Stimulated activated CD4-positive, alpha-beta T cell treated with anti-CD3 and anti-CD28 coated beads, Interleukin-4, amount 100 ng/mL, for 4 hours (primary cell): ENCODE measurements around the gene C2CD4C.
"Not testable (repeated sequence)": the region's sequence is repeated elsewhere in the genome, so short reads cannot be mapped to it uniquely, and the experiment has no call there.

Experiments
- DNase-seq, 2 experiments: peaks; one replicate each; pipeline ENCODE4 v3.0.0-alpha.2; 2020

Gene C2CD4C

DNA sequence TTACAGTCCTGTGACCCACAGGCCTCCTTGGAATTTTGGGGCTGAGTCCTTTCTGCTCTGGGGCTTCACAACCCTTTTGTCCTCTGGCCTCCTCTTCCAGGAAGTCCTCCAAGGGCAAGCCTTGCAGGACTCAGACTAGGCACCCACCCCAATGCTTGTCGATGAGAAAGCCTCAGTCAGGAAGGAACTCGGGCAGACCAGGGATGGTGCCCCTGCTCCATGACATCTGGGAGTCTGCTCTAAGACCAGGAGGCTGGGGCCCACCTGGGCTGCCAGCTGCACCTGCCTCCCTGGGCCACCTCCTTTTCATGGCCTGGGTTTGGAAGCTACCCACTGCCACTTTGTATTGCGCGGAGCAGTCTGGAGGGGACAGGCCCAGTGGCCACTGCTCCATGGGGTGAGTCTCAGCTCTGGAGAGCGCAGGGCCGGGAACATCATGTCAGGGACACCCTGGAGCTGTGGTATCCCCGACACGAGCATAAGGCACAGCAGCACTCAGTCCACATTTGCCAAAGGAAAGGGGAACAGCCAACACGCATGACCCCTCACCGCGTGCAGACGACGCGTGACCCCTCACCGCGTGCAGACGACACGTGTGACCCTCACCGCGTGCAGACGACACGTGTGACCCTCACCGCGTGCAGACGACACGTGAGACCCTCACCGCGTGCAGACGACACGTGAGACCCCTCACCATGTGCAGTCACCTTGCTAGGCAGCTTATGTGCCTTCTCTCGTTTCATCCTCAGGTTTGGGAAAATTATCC, 10.8 kb downstream of the C2CD4C start:
- no peak for DNase-seq

DNA sequence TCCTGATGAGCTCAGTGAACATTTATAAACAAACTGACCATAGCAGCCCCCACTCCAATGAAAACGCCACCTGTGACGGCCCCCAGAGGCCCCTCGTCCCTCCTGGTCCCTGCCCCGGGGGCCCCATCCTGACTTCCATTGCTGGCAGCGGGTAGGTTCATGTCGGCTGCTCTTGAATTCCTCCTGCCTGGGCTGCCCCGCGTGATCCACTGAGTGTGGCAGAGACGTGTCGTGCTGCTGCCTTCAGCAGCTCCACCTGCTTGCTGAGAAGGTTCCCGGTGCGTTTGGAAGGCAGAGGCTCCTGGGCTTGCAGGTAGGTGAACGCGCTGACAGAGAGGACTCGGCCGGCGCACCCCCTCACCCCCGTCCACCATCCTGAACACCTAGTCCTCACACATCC, 11.6 kb downstream of the C2CD4C start:
- no peak for DNase-seq

DNA sequence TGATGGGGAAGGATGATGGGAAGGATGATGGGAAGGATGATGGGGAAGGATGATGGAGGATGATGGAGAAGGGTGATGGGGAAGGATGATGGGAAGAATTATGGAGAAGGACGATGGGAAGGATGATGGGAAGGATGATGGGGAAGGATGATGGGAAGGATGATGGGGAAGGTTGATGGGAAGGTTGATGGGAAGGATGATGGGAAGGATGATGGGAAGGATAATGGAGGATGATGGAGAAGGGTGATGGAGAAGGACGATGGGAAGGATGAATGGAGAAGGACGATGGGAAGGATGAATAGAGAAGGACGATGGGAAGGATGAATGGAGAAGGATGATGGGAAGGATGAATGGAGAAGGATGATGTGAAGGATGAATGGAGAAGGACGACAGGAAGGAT, 13.5 kb downstream of the C2CD4C start:
- no peak for DNase-seq

DNA sequence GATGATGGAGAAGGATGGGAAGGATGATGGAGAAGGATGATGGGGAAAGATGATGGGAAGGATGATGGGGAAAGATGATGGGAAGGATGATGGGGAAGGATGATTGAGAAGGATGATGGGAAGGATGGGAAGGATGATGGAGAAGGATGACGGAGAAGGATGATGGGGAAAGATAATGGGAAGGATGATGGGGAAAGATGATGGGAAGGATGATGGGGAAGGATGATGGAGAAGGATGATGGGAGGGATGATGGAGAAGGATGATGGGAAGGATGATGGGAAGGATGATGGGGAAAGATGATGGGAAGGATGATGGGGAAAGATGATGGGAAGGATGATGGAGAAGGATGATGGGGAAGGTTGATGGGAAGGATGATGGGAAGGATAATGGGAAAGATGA, 14.1 kb downstream of the C2CD4C start:
- DNase-seq: not testable (repeated sequence)

DNA sequence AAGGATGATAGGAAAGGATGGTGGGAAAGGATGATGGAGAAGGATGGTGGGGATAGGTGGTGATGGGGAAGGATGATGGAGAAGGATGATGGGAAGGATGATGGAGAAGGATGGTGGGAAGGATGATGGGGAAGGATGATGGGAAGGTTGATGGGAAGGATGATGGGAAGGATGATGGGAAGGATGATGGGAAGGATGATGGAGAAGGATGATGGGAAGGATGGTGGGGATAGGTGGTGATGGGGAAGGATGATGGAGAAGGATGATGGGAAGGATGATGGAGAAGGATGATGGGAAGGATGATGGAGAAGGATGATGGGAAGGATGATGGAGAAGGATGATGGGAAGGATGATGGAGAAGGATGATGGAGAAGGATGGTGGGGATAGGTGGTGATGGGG, 15.4 kb downstream of the C2CD4C start:
- not testable (repeated sequence) for DNase-seq

DNA sequence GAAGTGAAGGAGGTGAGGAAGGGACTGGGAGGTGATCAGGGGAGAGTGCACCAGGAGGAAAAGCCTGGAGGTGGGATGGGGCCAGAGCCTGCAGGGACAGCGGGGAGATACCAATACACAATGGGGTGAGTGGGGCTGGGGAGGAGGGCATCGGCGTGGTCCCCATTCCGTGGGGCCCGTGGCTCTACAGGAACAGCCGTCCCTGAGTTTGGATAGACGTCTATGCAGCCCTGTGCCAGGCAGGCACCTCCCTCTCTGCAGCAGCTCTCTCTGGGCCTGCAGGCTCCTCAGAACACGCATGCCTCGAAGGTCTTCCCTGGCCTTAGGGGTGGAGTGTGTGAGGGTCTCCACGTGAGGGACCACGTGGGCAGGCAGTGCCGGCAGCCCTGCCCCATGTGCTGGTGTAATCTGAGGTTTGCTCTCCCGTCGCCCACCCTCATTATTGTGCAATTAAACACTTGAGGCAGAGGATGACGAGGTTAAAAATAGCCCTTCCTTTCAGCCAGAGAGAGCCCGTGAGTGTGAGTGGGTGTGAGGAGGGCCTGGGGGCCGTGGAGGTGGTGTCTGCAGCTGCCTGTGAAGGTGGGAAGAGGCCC, 16.5 kb downstream of the C2CD4C start:
- DNase-seq: no peak

DNA sequence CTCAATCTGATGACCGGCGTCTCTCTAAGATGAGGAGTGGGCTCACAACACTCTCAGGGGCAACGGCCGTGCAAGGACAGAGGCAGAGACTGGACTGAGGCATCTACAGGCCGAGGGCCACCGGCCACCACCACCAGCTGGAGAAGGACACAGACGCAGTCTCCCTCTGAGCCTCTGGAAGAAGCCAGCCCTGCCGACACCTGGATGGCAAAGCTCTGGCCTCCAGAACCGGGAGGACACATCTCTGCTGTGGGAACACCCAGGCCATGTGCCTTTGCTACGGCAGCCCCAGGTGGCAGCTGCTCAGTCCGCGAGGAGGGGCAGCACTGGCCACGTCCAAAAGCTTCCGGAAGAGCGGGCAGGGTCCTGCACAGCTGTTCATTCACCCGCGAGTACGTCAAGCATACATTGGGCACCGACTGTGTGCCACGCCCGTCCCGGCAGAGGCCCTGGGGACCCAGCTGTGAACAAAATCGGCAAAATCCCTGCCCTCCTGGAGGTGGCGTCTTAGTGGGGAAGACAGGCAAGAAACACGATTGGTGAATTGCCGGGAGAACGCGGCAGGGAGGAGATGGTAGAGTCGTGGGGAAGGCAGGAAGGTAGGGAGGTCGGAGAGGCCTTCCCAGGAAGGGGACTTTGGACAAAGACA, 17.1 kb downstream of the C2CD4C start:
- DNase-seq: no peak

DNA sequence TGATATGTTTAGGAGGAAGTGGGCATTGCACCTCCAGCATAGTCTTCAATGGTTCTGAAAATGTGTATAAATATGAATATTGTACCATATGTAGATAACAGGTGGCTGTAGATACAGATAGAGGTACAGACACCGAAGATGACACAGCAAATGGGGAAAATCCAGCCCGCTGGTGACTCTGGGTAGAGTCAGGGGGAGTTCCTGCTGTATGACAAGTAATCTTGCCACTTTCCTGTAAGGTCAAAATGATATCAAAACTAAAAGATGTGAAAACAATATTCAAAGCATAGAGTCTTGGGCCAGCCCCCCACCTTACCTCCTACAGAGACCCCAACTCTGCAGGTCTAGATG, 17.8 kb downstream of the C2CD4C start:
- no peak for DNase-seq

DNA sequence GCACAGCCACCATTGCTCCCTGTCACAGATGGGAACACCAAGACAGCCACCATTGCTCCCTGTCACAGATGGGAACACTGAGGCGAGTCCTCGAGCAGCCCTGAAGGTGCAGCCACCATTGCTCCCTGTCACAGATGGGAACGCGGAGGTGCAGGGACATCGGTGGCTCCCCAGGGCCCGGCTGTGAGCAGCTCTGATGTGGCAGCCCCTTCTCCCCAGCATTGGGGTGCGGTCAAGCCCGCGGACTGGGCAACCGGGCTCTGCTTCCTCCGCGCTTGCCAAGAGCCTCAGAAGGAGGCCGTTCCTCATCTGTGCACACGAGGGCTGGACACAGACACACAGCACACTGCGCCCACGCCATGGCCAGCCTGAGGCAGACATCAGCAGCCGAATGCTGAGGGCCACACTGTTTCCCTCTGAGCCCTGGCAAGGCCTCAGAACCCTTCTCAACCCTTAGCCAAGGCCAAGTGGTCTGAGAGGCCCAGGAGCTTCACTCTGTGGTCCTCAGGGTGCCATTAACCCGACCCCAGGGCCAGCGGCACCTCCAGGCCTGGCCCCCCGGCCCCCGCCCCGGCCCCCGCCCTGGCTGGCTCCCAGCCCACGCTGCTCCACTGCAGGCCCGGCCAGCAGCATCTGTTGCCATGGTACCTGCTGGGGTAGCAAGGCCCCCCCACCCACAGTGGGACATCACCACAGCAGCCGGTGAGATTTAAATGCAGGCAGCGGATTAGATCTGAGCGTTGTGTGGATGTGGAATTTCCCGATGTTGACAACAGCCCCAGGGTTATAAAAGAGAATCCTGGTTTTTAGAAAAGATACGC, 18.4 kb downstream of the C2CD4C start:
- DNase-seq: no peak

DNA sequence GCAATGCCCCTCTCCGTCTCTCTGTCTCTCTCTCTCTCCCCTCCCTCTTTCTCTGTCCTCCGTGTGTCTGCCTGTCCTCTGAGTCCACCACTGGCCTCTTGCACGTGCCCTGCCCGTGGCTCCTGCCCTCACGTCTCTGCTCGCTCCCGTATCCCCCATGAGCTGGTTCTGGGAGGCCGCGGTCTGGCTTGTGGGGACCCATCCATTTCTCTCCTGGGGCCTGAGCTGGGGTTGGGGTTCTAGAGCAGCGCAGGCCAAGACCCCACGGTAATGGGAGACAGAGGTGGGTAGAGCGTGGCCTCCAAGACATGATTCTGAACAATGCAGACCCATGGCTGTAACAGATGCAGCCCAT, 19.0 kb downstream of the C2CD4C start:
- DNase-seq: no peak

DNA sequence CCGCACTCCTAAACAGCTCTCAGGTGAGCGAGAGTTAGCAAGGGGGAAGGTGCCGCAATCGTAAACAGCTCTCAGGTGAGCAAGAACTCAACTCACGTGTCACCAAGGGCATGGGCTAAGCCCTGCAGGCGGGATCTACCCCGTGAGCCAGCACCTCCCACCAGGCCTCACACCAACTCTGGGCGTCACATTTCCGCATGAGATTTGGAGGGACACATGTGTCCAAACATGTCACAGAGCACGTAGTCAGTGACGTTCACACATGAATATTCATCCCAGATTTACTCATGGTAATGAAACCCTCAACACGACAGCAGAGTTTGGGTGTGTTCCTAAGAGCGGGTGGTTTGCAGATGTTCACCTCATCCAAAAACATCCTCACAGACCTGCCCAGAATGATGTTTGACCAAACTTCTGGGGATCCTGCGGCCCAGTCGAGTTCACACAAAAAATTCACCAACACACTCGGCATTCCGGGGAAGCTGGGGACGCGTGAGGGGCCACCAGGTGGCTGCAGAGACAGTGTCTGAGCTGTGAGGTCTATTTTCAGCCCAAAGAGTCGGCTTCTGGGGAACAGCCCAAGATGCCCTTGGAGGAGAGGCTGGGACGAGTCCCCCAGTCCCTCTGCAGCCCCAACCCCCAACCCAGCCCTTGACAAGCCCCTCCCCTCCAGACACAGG, 19.6 kb downstream of the C2CD4C start:
- no peak for DNase-seq

DNA sequence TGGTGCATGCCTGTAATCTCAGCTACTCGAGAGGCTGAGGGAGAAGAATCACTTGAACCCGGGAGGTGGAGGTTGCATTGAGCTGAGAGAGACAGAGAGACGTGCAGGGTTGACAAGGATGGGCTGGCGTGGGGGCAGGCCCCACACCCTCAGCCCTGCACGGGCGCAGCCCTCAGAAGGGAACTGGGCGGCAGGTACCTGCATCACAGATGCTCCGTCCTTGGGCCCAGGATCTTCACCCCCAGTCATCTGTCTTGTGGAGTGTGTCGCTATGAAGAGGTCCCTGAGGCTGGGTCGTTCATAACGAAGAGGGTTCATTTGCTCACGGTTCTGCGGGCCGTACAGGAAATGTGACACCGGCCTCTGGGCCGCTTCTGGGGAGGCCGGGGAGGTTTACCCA, 20.3 kb downstream of the C2CD4C start:
- DNase-seq: no peak

DNA sequence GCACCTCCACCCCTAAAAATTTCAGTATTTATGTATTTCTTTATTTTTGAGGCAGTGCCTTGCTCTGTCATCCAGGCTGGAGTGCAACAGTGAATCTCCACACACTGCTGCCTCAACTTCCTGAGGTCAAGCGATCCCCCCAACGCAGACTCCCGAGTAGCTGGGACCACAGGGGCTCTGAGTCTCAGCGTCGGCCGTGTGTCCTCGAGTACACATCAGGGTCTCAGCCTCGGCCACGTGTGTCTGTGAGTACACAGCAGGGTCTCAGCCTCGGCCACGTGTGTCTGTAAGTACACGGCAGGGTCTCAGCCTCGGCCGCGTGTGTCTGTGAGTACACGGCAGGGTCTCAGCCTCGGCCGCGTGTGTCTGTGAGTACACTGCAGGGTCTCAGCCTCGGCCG, 21.2 kb downstream of the C2CD4C start:
- no peak for DNase-seq

DNA sequence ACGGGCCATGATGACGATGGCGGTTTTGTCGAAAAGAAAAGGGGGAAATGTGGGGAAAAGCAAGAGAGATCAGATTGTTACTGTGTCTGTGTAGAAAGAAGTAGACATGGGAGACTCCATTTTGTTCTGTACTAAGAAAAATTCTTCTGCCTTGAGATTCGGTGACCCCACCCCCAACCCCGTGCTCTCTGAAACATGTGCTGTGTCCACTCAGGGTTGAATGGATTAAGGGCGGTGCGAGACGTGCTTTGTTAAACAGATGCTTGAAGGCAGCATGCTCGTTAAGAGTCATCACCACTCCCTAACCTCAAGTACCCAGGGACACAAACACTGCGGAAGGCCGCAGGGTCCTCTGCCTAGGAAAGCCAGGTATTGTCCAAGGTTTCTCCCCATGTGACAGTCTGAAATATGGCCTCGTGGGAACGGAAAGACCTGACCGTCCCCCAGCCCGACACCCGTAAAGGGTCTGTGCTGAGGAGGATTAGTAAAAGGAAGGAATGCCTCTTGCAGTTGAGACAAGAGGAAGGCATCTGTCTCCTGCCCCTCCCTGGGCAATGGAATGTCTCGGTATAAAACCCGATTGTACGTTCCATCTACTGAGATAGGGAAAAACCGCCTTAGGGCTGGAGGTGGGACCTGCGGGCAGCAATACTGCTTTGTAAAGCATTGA, 22.2 kb downstream of the C2CD4C start:
- not testable (repeated sequence) for DNase-seq

DNA sequence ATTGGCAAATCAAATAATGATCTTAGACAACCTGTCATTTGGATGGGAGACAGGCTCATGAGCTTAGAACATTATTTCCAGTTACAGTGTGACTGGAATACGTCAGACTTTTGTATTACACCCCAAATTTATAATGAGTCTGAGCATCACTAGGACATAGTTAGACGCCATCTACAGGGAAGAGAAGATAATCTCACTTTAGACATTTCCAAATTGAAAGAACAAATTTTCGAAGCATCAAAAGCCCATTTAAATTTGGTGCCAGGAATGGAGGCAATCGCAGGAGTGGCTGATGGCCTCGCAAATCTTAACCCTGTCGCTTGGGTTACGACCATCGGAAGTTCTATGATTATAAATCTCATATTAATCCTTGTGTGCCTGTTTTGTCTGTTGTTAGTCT, 22.8 kb downstream of the C2CD4C start:
- not testable (repeated sequence) for DNase-seq

DNA sequence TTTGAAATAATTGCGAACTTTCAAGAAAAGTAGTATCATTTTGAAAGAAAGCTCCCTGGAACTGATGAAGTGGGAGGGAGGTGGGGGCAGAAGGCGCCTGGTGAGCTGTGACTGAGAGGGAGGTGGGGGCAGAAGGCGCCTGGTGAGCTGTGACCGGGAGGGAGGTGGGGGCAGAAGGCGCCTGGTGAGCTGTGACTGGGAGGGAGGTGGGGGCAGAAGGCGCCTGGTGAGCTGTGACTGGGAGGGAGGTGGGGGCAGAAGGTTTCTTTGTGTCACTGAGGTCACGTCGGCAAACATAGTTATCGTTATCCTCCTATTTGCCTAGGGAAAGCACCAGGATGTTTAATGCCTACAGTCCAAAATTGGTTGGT, 24.2 kb downstream of the C2CD4C start:
- DNase-seq: peak in 1 of 2 experiments; percentile 11

DNA sequence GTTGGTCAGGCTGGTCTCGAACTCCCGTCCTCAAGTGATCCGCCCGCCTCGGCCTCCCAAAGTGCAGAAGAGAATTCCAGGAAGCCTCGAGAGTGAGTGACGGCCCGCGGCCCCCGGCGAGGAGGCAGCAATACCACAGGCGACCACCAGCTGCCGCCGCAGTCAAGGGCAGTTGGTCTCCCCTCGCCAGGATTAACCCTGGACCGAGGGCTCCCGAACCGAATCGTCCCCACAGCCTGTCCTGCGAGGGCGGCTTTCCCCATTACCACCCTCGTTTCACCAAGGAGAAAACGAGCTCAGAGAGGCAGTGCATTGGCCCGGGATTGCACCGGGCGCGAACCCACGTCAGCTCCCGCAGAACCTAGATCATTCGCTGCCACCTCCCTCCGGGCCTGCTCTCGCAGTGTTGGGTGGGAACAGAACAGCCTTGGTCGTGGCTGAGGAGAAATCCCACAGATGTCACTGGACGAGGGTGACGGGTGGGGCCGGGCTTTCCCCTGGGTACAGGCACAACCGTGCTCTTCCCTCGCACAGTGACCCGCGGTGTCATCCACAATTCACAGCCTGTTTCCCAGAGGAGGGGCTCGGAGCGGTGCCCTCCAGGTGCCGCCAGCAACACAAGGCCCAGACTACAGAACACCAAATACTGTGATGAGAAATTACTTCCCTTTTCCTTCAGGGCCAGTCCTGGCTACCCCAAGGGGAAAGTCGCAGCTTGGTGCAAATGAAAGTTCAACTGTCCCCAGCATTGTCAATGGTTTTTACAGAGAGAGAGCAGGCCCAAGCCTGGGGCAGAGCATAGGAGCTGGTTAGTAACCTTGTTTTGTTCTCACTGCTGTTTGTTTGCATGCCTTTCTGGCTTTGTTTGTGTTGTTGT, 24.8 kb downstream of the C2CD4C start:
- DNase-seq: no peak

DNA sequence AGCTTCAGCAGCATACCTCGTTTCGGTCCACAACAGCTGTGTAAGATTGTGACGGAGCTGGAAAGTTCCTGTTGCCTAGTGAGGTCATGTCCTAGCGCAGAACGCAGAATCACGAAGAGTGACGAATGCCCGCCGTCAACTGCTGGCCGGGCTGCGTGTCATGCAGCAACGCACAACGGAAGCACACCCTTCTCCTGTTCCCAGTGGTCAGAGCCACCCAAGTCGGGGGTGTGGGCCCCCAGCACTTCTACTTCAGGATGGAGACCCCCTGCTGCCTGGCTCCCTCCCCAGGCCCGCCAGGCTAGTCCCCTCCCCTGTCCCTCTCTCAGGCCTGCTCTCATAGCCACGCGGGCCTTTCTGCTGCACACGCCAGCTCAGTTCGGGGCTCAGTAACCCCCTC, 25.9 kb downstream of the C2CD4C start:
- no peak for DNase-seq

DNA sequence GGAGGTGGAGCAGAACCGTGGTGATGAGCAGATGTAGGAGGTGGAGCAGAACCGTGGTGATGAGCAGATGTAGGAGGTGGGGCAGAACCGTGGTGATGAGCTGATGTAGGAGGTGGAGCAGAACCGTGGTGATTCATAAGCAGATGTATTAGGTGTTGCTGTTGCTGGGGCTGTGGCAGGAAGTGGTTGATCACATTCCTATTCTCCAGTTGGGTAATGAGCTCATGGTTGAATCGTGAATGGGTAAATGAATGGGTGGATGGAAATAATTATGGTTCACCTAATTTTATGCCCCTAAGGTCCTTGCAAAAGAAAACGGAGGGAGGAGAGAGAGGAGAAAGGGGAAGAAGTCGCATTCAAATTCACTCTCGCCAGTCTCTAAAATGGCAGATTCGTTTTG, 26.4 kb downstream of the C2CD4C start:
- DNase-seq: peak in 1 of 2 experiments; percentile 71

DNA sequence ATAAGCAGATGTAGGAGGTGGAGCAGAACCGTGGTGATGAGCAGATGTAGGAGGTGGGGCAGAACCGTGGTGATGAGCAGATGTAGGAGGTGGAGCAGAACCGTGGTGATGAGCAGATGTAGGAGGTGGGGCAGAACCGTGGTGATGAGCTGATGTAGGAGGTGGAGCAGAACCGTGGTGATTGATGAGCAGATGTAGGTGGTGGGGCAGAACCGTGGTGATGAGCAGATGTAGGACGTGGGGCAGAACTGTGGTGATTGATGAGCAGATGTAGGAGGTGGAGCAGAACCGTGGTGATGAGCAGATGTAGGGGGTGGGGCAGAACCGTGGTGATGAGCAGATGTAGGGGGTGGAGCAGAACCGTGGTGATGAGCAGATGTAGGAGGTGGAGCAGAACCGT, 27.0 kb downstream of the C2CD4C start:
- DNase-seq: peak in 1 of 2 experiments; percentile 46

DNA sequence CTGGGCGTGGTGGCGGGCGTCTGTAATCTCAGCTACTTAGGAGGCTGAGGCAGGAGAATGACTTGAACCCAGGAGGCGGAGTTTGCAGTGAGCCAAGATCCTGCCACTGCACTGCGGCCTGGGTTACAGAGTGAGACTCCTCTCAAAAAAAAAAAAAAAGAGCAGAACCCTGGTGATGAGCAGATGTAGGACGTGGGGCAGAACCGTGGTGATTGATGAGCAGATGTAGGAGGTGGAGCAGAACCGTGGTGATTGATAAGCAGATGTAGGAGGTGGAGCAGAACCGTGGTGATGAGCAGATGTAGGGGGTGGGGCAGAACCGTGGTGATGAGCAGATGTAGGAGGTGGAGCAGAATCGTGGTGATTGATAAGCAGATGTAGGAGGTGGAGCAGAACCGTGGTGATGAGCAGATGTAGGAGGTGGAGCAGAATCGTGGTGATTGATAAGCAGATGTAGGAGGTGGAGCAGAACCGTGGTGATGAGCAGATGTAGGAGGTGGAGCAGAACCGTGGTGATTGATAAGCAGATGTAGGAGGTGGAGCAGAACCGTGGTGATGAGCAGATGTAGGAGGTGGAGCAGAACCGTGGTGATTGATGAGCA, 28.2 kb downstream of the C2CD4C start:
- DNase-seq: not testable (repeated sequence)
